NCI-H2029 (cell line): ENCODE results near the gene TOGARAM1.
"Not testable (repeated sequence)": the region's sequence is repeated elsewhere in the genome, so short reads cannot be mapped to it uniquely, and the experiment has no call there.

Source experiments
- DNase-seq: peaks from one replicate; lab custom pipeline; 2025; lab: John Stamatoyannopoulos, UW

Gene TOGARAM1

GRCh38 chr14:45038865-45039264, 76.9 kb downstream of the TOGARAM1 start:
- DNase-seq = no peak

GRCh38 chr14:45039390-45039789, 77.4 kb downstream of the TOGARAM1 start:
- no peak for DNase-seq

GRCh38 chr14:45041641-45042040, 79.7 kb downstream of the TOGARAM1 start:
- DNase-seq = no peak

- DNase-seq = no peak
Measured at GRCh38 chr14:45044638-45045037, 82.6 kb downstream of the TOGARAM1 start.

GRCh38 chr14:45048385-45048784, 86.4 kb downstream of the TOGARAM1 start:
- DNase-seq = no peak

GRCh38 chr14:45051180-45051579, 89.2 kb downstream of the TOGARAM1 start:
- DNase-seq = no peak

- DNase-seq = no peak
Measured at GRCh38 chr14:45051896-45052295, 89.9 kb downstream of the TOGARAM1 start.

- DNase-seq = no peak
Measured at GRCh38 chr14:45057349-45057748, 95.4 kb downstream of the TOGARAM1 start.

- no peak for DNase-seq
Measured at GRCh38 chr14:45057881-45058364, 95.9 kb downstream of the TOGARAM1 start.

GRCh38 chr14:45060551-45060950, 98.6 kb downstream of the TOGARAM1 start:
- no peak for DNase-seq

GRCh38 chr14:45065540-45065939, 103.5 kb downstream of the TOGARAM1 start:
- no peak for DNase-seq

GRCh38 chr14:45065956-45066355, 104.0 kb downstream of the TOGARAM1 start:
- DNase-seq = no peak

- DNase-seq = no peak
Measured at GRCh38 chr14:45066667-45067066, 104.7 kb downstream of the TOGARAM1 start.

- no peak for DNase-seq
Measured at GRCh38 chr14:45068396-45068795, 106.4 kb downstream of the TOGARAM1 start.

GRCh38 chr14:45070215-45070614, 108.2 kb downstream of the TOGARAM1 start:
- DNase-seq = no peak

GRCh38 chr14:45072126-45072525, 110.1 kb downstream of the TOGARAM1 start:
- DNase-seq = no peak

GRCh38 chr14:45073231-45073879, 111.4 kb downstream of the TOGARAM1 start:
- DNase-seq = no peak

GRCh38 chr14:45078323-45078722, 116.3 kb downstream of the TOGARAM1 start:
- DNase-seq = no peak

- not testable (repeated sequence) for DNase-seq
Measured at GRCh38 chr14:45080416-45080968, 118.5 kb downstream of the TOGARAM1 start.

GRCh38 chr14:45081096-45081495, 119.1 kb downstream of the TOGARAM1 start:
- DNase-seq = not testable (repeated sequence)

- DNase-seq = no peak
Measured at GRCh38 chr14:45082420-45082819, 120.4 kb downstream of the TOGARAM1 start.

GRCh38 chr14:45083617-45083975, 121.6 kb downstream of the TOGARAM1 start:
- no peak for DNase-seq

GRCh38 chr14:45083976-45084722, 122.2 kb downstream of the TOGARAM1 start, which contains the start of gene PRPF39:
Gene PRPF39 (plus strand): TSS chr14:45084116. CDS start chr14:45095240, 11,124 bp downstream.
- peak; percentile 94 for DNase-seq
